GM21381 (cell line): Measurements from ENCODE around the gene GON4L.
"Not testable (repeated sequence)": the region's sequence is repeated elsewhere in the genome, so short reads cannot be mapped to it uniquely, and the experiment has no call there.

Experiments used
- ATAC-seq: cut with Tn5 transposase; IDR thresholded peaks from one replicate; pipeline ENCODE4 v1.9.1; 2021; ENCODE audit warnings: mild to moderate bottlenecking, moderate library complexity; ENCODE audit not compliant: unreplicated experiment

GON4L gene

DNA sequence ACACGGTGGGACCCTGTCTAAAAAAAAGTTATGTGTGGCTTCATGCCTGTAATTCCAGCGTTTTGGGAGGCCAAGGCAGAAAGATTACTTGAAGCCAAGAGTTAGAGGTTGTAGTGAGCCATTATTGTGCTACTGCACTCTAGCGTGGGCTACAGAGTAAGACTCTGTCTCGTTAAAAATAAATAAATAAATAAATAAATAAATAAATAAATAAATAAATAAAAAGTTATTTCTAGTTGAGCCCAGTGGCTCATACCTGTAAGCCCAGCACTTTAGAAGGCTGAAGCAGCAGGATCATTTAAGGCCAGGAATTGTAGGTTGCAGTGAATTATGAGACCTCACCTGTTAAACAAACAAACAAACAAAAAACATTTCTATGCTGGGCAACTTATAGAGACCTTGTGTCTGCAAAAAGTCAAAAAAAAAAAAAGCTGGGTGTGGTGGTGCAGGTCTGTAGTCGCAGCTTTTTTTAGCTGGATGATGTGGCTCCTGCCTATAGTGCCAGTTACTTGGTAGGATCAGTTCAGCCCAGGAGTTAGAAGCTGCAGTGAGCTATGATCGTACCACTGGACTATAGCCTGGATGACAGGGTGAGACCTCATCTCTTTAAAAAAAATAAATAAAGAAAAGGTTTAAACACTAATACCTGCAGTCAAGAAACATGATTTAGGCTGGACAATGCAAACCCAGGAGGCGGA is 25.6 kb downstream of the GON4L start:
- no peak for ATAC-seq

DNA sequence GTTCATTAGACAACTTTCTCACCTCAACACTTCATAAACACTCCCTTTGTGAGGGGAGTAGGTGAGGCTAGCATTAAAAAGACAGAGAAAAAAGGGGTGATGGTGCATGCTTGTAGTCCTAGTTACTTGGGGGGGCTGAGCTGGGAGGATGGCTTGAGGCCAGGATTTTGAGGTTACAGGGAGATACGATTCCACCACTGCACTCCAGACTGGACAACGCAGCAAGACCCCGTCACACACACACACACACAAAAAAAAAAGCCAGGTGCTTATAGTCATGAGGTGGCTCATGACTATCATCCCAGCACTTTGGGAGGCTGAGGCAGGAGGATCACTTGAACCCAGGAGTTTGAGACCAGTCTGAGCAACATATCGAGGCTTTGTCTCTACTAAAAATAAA is 29.6 kb downstream of the GON4L start:
- no peak for ATAC-seq

DNA sequence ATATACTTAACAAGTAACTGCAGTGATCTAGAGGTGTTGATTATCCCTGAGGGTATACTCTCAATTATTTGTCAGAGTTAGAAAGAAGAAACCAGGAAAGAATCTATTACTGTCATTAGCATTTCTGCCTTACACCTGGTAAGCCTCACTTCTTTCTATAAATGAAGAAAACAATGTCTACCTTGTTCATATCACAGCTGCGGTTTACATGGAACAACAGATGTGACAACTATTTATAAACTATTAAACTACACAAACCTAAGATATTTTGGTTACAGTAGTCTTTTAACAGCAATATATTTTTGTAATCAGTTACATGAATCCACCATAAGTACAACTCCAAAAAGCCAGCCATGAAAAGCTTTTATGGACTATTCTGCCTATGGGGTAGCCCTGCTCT is 40.7 kb downstream of the GON4L start:
- no peak for ATAC-seq

DNA sequence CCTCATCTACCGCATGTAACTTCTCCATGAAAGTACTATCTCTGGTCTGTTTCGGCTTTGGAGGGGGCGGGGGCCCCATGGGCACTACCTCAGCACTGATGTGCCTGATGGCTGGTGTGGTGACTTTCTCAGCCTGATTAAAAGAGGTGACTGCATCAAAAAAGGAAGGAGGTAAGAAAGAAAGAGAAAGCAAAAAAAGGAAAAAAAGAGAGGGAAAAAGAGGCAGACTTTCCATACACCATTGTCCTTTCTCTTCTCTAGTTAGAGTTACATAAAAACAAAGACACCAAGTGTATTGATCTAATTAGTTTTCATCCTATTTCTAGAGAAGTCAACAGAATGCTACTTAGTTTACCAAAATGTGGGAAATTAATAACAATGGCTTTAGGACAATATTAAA is 43.3 kb downstream of the GON4L start:
- ATAC-seq: no peak

DNA sequence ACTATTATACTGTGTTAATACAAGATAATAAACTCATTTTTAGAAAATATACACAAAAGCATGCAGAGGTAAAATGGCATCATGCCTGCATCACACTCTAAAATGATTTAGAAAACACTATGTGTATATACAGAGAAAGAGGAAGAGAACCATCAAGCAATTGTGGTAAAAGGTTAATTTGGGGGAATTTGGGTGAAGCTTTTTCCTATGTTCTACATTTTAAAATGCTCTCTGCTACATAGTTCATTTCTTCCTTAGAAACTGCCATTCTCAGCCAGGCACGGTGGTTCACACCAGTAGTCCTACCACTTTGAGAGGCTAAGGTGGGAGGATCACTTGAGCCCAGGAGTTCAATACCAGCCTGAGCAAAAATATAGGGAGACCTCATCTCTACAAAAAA is 44.1 kb downstream of the GON4L start:
- ATAC-seq: no peak

DNA sequence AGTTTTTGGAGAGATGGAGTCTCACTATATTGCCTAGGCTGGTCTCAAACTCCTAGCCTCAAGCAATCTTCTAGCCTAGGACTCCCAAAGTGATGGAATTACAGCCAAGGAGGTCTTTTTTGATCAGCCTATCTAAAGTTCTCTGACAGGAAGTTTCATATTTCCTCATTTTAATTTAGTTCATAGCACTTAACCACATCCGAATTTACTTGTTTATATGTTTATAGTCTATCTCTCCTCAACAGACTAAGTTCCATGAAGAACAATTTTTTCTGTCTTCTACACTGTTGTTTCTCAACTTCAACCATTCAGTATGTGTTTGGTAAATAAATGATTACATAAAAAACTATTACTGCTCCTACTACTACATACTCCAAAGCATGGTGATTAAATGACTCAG is 47.9 kb downstream of the GON4L start:
- ATAC-seq: no peak

DNA sequence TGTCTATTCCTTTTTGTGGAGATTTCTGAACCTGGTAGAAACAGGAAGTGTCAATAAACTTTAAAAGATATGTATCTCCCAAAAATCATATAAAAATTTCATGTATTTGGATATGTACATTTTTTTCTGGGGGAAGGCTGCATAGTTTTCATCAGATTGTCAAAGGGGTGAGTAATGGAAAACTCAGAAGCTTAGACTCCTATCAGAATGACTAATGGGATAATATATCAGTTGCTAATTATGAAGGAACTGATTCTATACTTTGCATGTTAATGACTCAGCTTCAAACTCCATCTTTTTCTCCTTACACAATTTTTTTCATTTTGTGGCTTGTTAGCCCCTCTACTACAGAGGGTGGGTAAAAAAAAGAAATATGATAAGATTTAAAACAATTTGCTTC is 55.9 kb downstream of the GON4L start:
- no peak for ATAC-seq

DNA sequence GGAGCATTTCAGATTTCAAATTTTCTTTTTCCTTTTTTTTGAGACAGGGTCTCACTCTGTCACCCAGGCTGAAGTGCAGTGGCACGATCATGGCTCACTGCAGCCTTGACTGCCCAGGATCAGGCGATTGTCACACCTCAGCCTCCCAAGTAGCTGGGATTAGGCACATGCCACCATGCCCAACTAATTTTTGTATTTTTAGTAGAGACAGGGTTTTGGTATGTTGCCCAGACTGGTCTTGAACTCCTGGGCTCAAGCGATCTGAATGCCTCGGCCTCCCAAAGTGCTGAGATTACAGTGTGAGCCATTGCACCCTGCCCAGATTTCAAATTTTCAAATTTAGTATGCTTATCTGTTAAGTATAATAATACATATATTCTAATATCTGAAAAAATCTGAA is 61.4 kb downstream of the GON4L start:
- ATAC-seq: not testable (repeated sequence)

DNA sequence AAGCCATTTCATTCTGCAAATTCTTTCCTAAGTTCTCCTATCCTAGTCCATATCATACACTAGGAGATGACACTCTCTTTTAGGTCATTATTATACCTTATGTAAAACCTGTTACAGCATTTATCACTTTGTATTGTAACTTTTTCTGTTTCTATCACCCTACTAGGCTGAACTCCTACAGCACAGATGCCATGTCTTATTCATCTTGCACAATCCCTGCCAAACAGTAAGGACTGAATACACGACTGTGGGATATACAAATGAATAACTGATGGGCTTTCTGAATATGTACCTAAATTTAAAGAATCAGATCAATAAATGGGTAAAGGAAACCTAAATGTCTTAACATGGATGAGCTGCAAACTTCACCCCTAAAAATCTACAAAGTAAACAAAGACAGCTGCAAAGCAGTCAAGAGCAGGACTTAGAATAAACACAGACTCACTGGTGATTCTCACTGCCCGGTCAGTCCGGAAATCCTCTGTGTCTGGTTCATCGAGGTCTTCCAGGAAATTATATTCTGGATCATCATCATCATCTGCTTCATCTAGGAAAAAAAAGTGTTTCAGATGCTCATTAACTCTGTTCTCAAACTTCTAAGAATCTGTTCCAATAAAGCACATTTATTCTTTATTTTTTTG is 62.3 kb downstream of the GON4L start:
- no peak for ATAC-seq

DNA sequence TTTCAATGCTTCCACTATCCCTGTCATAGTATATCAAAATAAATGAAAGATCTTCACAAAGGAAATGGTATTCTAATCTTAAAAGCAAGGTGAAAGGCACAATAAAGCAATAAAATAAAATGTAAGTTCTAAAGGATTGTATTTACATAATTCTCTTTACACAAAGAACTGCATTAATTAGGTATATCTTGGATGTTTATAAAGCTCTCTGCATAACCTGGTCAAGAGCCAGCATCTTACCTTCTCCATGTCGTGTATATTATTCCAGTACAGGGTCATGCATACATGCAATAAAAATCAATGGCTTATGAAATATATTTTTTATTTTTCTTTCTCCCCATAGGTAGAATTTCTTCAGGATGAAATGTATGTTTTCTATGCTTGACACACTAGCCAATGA is 63.8 kb downstream of the GON4L start:
- no peak for ATAC-seq

DNA sequence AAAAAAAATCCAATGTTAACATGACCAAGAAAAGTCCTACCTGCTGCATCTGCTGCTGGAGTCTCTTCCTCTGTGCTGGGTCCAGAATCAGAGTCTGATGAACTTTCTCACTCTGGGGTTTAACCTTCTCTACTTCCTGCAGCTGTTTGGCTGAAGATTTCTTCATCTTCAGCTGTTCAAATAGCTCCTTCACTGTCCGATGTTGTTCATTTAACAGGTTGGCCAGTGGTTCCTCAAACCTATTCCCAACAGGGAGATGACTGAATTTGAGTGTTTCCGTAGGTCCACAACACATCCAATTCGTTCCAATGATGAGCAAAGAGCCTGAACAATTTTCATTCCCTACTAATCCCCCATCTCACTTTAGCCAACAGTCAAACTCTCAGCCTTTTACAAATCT is 79.4 kb downstream of the GON4L start:
- no peak for ATAC-seq

DNA sequence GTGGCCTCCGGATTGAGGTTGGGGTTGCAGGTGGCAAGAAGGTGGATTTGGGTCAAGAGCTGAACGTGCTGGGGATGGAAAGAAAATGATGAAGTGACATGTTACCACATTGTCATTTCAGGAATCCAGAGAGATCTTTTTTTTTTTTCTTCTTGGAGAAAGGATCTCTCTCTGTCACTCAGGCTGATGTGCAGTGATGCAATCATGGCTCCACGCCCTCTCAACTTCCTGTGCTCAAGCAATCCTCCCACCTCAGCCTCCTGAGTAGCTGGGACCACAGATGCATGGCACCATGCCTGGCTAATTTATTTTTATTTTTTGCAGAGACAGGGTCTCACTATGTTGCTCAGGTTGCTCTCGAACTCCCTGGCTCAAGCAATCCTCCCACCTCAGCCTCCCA is 80.6 kb downstream of the GON4L start:
- no peak for ATAC-seq

DNA sequence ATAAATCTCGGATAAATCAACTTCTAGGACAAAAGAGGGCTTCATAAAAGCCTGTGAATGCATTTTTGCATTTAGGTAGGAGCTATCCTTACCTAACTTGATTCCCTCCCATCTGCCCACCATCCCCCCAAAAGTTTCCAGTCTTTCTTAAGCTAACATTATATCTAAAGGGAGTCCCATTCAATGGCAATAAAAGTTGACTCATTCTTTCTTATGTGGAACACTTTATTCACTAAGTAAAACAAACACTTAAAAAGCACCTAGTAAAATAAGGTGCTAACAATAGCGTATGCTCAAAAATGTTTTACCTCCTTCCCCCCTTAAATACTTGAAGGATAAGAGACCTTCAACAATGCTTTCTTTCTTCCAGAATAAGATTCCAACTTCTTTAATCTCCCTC is 83.8 kb downstream of the GON4L start:
- ATAC-seq: no peak

DNA sequence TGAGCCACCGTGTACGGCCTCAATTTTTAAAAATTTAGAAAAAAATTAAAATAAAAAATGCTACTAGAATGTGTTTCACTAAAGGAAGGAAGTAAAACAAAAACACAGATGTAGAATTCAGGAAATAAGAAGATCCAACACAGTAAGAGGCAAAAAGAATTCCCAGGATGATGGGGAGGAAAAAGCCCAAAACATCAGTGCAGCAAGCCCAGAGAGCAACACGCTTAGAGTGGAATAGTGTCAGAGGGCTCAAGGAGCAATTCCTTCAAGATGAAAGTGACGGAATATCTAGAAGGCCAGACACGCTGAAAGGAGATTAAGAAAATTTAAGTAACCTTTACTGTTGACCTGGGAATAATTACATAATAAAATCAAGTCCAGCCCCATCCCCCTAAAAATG is 87.8 kb downstream of the GON4L start:
- no peak for ATAC-seq

DNA sequence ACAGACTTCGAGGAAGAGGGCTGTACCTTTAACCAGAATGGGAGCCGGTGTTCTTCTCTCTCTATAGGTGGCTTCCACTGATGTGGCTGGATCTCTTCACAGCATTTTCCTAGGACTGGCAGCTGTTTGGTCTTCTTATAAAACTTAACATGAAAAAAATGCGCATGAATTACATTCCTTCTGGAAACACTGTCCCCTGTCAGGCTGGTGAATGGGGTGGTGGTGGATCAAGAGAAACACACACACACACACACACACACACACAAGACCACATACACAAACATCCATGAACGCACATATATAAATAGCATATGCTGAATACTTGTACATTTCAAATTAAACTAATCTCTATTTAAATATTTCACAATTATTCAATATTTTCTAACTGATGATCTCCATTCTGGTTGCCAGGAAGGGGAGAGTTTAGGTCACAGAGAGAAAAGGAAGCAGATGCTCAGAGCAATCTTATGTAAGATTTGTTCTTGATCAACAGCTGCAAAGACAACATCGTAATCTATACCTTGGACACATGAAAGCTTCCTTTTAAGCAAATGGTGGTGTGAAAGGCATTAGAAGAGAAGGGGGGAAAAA is 89.5 kb downstream of the GON4L start:
- not testable (repeated sequence) for ATAC-seq

DNA sequence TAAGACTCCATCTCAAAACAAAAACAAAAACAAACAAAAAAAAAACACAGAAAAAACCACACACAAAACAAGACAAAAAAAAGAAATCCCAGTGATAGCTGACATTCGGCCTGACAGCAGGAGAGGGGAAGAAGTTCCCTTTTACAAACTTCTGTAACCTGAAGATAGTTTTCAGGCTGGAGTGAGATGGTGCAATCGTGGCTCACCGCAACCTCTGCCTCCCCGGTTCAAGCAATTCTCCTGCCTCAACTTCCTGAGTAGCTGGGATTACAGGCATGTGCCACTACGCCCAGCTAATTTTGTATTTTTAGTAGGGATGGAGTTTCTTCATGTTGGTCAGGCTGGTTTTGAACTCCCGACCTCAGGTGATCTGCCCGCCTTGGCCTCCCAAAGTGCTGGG is 93.0 kb downstream of the GON4L start:
- not testable (repeated sequence) for ATAC-seq

DNA sequence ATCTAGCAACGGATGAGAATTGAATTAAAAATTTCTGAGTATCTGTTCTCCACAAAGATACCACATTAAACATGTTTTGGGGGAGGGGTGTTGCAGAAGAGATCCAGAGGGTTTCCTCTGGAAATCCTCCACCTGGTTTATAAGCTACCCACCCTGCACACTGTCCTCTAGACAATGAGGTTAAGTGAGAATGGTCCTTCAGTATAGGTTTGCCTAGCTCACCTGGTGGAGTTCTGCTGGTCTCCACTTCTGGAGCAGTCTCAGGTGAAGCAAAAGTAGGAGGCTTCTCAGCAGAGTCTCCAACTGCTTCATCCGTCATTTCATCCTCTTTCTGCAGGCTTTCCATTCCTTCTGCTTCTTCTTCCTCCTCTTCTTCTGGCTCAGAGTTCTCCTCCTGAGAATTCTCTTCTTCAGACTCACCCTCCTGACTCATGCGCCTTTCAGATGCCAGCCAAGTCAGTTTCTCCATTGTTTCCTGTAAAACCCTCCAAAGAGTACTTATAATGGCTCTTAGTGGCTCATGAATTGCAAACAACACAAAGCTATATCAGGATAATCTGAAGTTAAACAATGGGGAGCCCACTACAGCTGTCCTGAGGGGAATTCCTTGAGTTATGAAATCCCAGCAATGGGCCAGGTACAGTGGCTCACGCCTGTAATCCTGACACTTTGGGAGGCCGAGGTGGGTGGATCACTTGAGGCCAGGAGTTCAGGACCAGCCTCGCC is 93.8 kb downstream of the GON4L start:
- ATAC-seq: not testable (repeated sequence)

DNA sequence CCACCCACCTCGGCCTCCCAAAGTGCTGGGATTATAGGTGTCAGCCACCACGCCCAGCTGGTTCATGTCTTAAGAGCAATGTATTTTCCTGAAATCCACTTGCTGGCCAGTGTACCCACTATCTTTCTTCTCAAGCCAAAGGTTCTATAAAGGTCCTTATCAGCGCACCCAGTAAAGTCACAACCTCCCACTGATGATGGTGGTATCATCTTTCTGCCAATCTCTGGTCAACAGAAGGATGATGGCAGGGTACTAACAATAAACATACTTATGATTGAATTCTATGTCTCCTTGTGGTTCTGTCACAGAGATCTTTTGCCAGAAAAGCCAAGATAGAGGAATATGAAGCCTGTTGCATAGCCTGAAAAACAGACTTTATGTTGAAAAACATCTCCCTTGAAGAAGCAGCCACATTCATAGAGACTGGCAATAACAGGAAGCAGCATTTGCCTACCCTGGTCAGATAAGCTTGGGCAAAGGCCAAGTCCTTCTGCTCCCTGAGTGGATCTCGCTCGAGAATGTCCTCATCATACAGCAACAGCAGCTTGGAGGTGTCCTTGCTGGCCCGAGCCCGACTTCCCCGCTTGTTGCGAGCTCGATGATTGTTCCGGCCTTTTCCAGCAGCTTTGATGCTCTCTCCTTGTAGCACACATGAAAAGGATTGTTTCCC is 95.1 kb downstream of the GON4L start:
- ATAC-seq: no peak

DNA sequence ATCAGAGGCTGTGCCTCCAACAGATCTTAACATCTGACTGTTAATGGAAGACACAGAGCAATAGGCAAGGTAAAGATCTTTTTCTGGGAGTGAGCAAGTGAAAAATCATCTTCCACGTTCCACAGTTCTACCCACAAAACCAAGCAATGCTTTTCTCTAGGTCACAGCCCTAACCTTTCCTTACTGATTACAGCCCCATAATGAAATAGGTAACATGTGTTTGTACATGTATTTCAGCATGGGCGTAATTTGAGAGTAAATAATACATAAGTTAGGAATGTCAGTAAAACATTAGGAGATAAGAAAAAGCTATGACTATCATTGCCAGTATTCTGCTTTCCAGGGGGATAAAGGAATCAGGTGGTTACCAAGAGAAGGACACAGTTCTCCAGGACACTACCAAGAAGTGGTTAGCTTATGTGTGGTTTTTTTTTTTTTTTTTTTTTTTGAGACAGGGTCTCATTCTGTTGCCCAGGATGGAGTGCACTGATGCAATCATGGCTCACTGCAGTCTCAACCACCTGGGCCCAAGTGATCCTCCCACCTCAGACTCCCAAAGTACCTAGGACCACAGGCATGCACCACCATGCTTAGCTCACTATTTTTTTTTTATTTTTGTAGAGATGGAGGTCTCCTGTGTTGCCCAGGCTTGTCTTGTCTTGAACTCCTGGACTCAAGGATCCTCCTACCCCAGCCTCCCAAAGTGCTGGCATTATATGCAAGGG is 96.1 kb downstream of the GON4L start:
- ATAC-seq: no peak

DNA sequence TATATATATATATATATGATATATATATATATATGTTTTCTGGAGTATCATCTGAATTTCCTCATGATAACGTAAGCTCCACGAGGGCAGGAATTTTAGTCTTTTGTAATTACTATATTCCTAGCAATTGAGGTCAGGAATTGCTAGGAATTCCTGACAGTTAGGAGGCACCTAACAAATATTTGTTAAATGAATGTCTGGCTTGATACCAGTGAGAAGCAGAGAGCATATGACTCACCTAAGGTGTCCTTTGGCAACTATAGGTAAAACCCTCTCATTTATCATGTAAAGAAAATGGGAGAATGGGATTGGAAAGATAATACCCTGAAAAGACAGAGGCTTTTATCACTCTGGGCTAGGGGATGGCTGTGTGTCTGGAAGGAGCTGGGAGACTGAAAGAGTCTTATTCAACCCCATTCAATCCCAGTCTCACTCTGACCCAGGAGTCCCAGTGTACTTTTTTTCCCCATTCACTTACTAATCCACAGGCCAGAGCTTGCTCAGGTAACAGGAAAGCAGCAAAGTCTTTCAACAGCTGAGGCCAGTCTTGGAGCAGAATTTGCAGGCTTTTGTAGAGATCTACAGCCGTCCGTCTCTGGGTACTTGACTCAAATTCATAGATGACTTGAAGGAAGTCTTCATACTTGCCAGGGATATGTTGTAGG is 96.9 kb downstream of the GON4L start:
- no peak for ATAC-seq
